ENCODE measurements around the gene DCAF12.

The DCAF12 gene

GRCh38 chr9:34087370-34087769 lies 39.1 kb downstream of the DCAF12 start:
- intact Hi-C loops (cut with DNase I; ENCODE audit: low total_unique reads): no loop called here
- Histone ChIP-seq H3K4me1 (peaks cover 0 to 40% (median 26%) of the 10 kb centered on the region in 4 donors), H3K27ac (peak overlapping the region; percentile 70 to 71), H3K27me3 (no peaks in the 10 kb centered on the region), H3K36me3 (peaks cover 36 to 60% (median 49%) of the 10 kb centered on the region in 3 donors), H3K4me3 (no peak overlapping the region), H3K9me3 (no peaks in the 10 kb centered on the region)
- TF ChIP-seq CTCF (IDR thresholded peaks at IDR 0.05): no peak
- no peak for DNase-seq

GRCh38 chr9:34086864-34087263 lies 39.6 kb downstream of the DCAF12 start:
- intact Hi-C loops (cut with DNase I; ENCODE audit: low total_unique reads): no loop called here
- Histone ChIP-seq H3K9me3 (no peaks in the 10 kb centered on the region), H3K27ac (peak overlapping the region; percentile 70 to 71), H3K4me3 (no peak overlapping the region), H3K36me3 (peaks cover 33 to 55% (median 44%) of the 10 kb centered on the region in 3 donors), H3K4me1 (peaks cover 0 to 40% (median 26%) of the 10 kb centered on the region in 4 donors), H3K27me3 (no peaks in the 10 kb centered on the region)
- TF ChIP-seq CTCF (IDR thresholded peaks at IDR 0.05): no peak
- no peak for DNase-seq

GRCh38 chr9:34085581-34086500 lies 40.7 kb downstream of the DCAF12 start:
- Histone ChIP-seq H3K9me3 (no peaks in the 10 kb centered on the region), H3K4me1 (peaks cover 0 to 40% (median 26%) of the 10 kb centered on the region in 4 donors), H3K27me3 (no peaks in the 10 kb centered on the region), H3K36me3 (peaks cover 24 to 44% (median 37%) of the 10 kb centered on the region in 3 donors), H3K27ac (peak overlapping the region; percentile 70 to 71), H3K4me3 (no peak overlapping the region)
- intact Hi-C loops (cut with DNase I; ENCODE audit: low total_unique reads): no loop called here
- TF ChIP-seq CTCF (IDR thresholded peaks at IDR 0.05): no peak
- peak in 1 of 2 donors; percentile 33 for DNase-seq

GRCh38 chr9:34084562-34084961 lies 41.9 kb downstream of the DCAF12 start:
- Histone ChIP-seq H3K9me3 (no peaks in the 10 kb centered on the region), H3K36me3 (peaks cover 23 to 32% (median 30%) of the 10 kb centered on the region in 3 donors), H3K27me3 (no peaks in the 10 kb centered on the region), H3K27ac (peak overlapping the region; percentile 70 to 71), H3K4me1 (peaks cover 0 to 40% (median 26%) of the 10 kb centered on the region in 4 donors), H3K4me3 (no peak overlapping the region)
- peak in 1 of 2 donors; percentile 67 for DNase-seq
- intact Hi-C loops (cut with DNase I; ENCODE audit: low total_unique reads): no loop called here
- no peak for TF ChIP-seq CTCF (IDR thresholded peaks at IDR 0.05)

- no peak for TF ChIP-seq CTCF (IDR thresholded peaks at IDR 0.05)
- DNase-seq: no peak
- Histone ChIP-seq H3K9me3 (no peaks in the 10 kb centered on the region), H3K4me1 (peaks cover 0 to 11% (median 5%) of the 10 kb centered on the region in 4 donors), H3K36me3 (no peaks in the 10 kb centered on the region), H3K27ac (no peak overlapping the region), H3K27me3 (no peaks in the 10 kb centered on the region), H3K4me3 (no peak overlapping the region)
- intact Hi-C loops (cut with DNase I; ENCODE audit: low total_unique reads): loop anchor here (10.0 kb wide), 1 partner anchor 154 kb away; no protein-coding TSS in a partner anchor
These were observed 47.3 kb downstream of the DCAF12 start for GRCh38 chr9:34079181-34079580.

All from tibial artery (tissue), 4 donors.